ENCODE measurements around the gene TREML1.

DNA sequence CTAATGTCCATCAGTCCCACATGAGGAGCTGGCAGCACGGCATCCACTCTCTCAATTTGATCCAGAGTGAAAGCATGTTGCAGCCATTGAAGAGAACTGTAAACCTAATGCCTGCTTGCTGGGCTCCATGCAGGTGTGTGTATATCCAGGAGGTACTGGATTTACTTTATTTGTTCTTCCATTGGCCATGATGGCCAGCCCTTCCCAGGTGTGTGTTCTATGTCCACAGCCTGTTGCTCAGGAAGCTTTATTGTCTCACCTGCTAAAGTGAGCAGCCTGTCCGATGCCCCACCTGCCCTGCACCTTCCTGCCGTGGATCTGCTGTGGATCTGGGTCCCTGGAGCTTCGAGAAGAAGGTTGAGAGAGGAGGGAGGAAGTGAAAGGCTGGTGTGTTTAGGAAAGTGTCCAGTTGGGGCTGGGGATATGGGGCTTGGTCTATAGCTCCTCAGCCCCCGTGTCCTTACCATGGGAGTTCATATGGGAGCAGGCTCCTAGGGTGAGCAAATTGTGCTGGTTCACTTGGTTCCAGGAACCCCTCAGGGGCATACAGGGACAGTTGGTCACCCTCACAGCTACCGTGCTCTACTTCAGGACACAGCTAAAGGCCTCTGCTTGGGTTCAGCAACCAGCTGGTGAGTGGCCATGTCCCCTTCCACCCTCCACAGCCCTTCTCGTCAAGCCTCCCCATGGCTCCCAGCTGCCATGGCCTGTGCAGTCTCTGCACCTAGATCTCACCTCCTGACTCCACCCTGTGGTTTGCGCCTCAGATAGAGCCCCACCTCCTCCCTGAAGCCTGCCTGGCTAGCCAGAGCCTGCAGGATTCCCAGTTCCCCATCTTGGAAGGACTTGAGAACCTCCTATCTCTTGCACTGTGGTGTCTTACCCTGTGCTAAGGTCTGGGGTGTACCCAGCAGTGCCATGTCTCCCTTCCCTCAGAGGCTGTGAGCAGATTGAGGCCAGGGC is 34.1 kb upstream of the TREML1 start:
- no peak for TF ChIP-seq CTCF (IDR thresholded peaks at IDR 0.05)
- no peak for TF ChIP-seq POLR2A (IDR thresholded peaks at IDR 0.05)
- no peak for TF ChIP-seq POLR2AphosphoS5 (IDR thresholded peaks at IDR 0.05)
- no peak for TF ChIP-seq EP300 (IDR thresholded peaks at IDR 0.05)
